NCI-H1436 treated with DMSO at 0.1 percent for 48 hours (cell line): ENCODE results near the gene TWNK.
A peak's percentile ranks its signal among the peaks of the same experiment; 100 is the strongest.
"Not testable (repeated sequence)": the region's sequence is repeated elsewhere in the genome, so short reads cannot be mapped to it uniquely, and the experiment has no call there.

Experiments used
- DNase-seq: peaks from one replicate; lab custom pipeline; 2025; lab: John Stamatoyannopoulos, UW

Gene TWNK

GRCh38 chr10:101030496-101031127 lies 43.3 kb downstream of the TWNK start:
- no peak for DNase-seq

- DNase-seq = peak; percentile 70
Measured at GRCh38 chr10:101031128-101031795, 43.9 kb downstream of the TWNK start, which contains the start of the genes PDZD7 and SFXN3. TSS of gene PDZD7 (minus strand) at chr10:101031129. CDS start at chr10:101030219, 910 bp downstream. TSS of gene SFXN3 (plus strand) at chr10:101031234. CDS start at chr10:101034695, 3,461 bp downstream.

- DNase-seq = no peak
Measured at GRCh38 chr10:101031796-101032636, 44.7 kb downstream of the TWNK start.

GRCh38 chr10:101032637-101033224 lies 45.4 kb downstream of the TWNK start:
- no peak for DNase-seq

- no peak for DNase-seq
Measured at GRCh38 chr10:101033276-101033675, 45.9 kb downstream of the TWNK start.

- not testable (repeated sequence) for DNase-seq
Measured at GRCh38 chr10:101034404-101034803, 47.1 kb downstream of the TWNK start.

- no peak for DNase-seq
Measured at GRCh38 chr10:101035314-101035713, 48.0 kb downstream of the TWNK start.

GRCh38 chr10:101035916-101036702 lies 48.8 kb downstream of the TWNK start:
- DNase-seq = no peak

GRCh38 chr10:101036726-101037125 lies 49.4 kb downstream of the TWNK start:
- DNase-seq = no peak

GRCh38 chr10:101038484-101038883 lies 51.1 kb downstream of the TWNK start:
- no peak for DNase-seq

GRCh38 chr10:101040061-101040460 lies 52.7 kb downstream of the TWNK start:
- DNase-seq = no peak

GRCh38 chr10:101040851-101041250 lies 53.5 kb downstream of the TWNK start:
- DNase-seq = no peak

GRCh38 chr10:101041252-101041761 lies 54.0 kb downstream of the TWNK start:
- DNase-seq = peak; percentile 51

- DNase-seq = no peak
Measured at GRCh38 chr10:101042118-101042517, 54.8 kb downstream of the TWNK start.

GRCh38 chr10:101042667-101043362 lies 55.5 kb downstream of the TWNK start:
- peak; percentile 85 for DNase-seq

GRCh38 chr10:101043363-101043707 lies 56.0 kb downstream of the TWNK start:
- DNase-seq = no peak
